SJSA1 (cell line): ENCODE measurements around the gene PDE10A. TPM values are rescaled to one million over a fixed set of nuclear protein-coding genes. Genes with fewer than 3 reads are reported as not detected.
"Not testable (repeated sequence)": the region's sequence is repeated elsewhere in the genome, so short reads cannot be mapped to it uniquely, and the experiment has no call there.

Source experiments
- DNase-seq, 2 experiments: peaks; one replicate each; pipeline ENCODE4 v3.0.0-alpha.2; 2015 to 2020; ENCODE audit warnings: low spot score in 2 of 2, low read depth in 1 of 2
- H3K27ac ChIP-seq: fragments of 250-450 bp; sonication (Bioruptor Pico); 2 replicates; pipeline ENCODE4 v1.5.1; 2020; ENCODE audit warnings: mild to moderate bottlenecking, moderate library complexity
- H3K27me3 ChIP-seq: fragments of 250-450 bp; sonication (Bioruptor Pico); replicated peaks from 2 replicates; pipeline ENCODE4 v1.5.1; 2020; ENCODE audit warnings: mild to moderate bottlenecking, moderate library complexity
- H3K36me3 ChIP-seq: fragments of 250-450 bp; sonication (Bioruptor Pico); 2 replicates; pipeline ENCODE4 v1.5.1; 2020; ENCODE audit warnings: mild to moderate bottlenecking
- H3K4me1 ChIP-seq: fragments of 250-450 bp; sonication (Bioruptor Pico); replicated peaks from 2 replicates; pipeline ENCODE4 v1.6.1; 2021; ENCODE audit warnings: mild to moderate bottlenecking
- H3K4me3 ChIP-seq: fragments of 250-450 bp; sonication (Bioruptor Pico); 2 replicates; pipeline ENCODE4 v1.5.1; 2020; ENCODE audit warnings: mild to moderate bottlenecking
- H3K9me3 ChIP-seq: fragments of 250-450 bp; sonication (Bioruptor Pico); replicated peaks from 2 replicates; pipeline ENCODE4 v1.5.1; 2020; ENCODE audit warnings: mild to moderate bottlenecking
- total RNA-seq: library from RNA; depleted of rRNA; stranded (reverse); fragments of >200 nt; shearing (Covaris generic); gene quantifications from 2 replicates; pipeline ENCODE4 v1.2.3, GENCODE V29; 2014

Gene PDE10A
- total RNA-seq, 1 experiment from 2014 or later: 2.4 TPM

GRCh38 chr6:165548450-165548849 is 114.6 kb downstream of the PDE10A start:
- Histone ChIP-seq H3K4me3 (no peak overlapping the region), H3K27me3 (no peaks in the 10 kb centered on the region), H3K27ac (no peak overlapping the region), H3K4me1 (no peaks in the 10 kb centered on the region), H3K36me3 (no peaks in the 10 kb centered on the region), H3K9me3 (no peaks in the 10 kb centered on the region)
- DNase-seq: no peak

DNA sequence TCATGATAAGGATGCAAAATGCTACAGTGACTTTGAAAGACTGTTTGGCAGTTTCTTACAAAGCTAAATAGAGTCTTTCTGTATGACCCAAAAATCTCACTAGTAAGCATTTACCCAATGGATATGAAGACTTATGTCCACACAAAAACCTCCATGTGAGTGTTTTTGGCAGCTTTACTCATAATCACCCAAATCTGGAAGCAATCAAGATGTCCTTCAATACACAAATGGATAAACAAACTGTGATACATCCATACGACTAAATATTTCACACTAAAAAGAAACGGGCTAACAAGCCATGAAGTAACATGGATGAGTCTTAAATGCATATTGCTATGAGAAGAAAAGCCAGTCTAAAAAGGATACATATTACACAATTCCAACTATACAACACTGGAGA is 117.2 kb downstream of the PDE10A start:
- H3K27ac ChIP-seq: no peak overlapping the region
- no peaks in the 10 kb centered on the region for H3K27me3 ChIP-seq
- H3K36me3 ChIP-seq: no peaks in the 10 kb centered on the region
- H3K9me3 ChIP-seq: no peaks in the 10 kb centered on the region
- DNase-seq: no peak
- H3K4me3 ChIP-seq: no peak overlapping the region
- H3K4me1 ChIP-seq: no peaks in the 10 kb centered on the region

- no peaks in the 10 kb centered on the region for H3K36me3 ChIP-seq
- no peaks in the 10 kb centered on the region for H3K9me3 ChIP-seq
- no peaks in the 10 kb centered on the region for H3K27me3 ChIP-seq
- H3K27ac ChIP-seq: no peak overlapping the region
- no peak overlapping the region for H3K4me3 ChIP-seq
- no peak for DNase-seq
- no peaks in the 10 kb centered on the region for H3K4me1 ChIP-seq
Measured at GRCh38 chr6:165543781-165544180, 119.3 kb downstream of the PDE10A start.

GRCh38 chr6:165536911-165537310 is 126.1 kb downstream of the PDE10A start:
- Histone ChIP-seq H3K9me3 (no peaks in the 10 kb centered on the region), H3K4me3 (no peak overlapping the region), H3K36me3 (no peaks in the 10 kb centered on the region), H3K27ac (no peak overlapping the region), H3K4me1 (no peaks in the 10 kb centered on the region), H3K27me3 (no peaks in the 10 kb centered on the region)
- no peak for DNase-seq

GRCh38 chr6:165519316-165519715 is 143.7 kb downstream of the PDE10A start:
- no peak overlapping the region for H3K27ac ChIP-seq
- no peaks in the 10 kb centered on the region for H3K36me3 ChIP-seq
- H3K9me3 ChIP-seq: no peaks in the 10 kb centered on the region; the same call in 1 of the 2 replicates
- H3K4me1 ChIP-seq: peaks cover 11% of the 10 kb centered on the region
- DNase-seq: no peak
- no peak overlapping the region for H3K4me3 ChIP-seq
- no peaks in the 10 kb centered on the region for H3K27me3 ChIP-seq

GRCh38 chr6:165515963-165516624 is 146.9 kb downstream of the PDE10A start:
- no peaks in the 10 kb centered on the region for H3K36me3 ChIP-seq
- peak in 1 of 2 experiments; percentile 49 for DNase-seq
- H3K27me3 ChIP-seq: no peaks in the 10 kb centered on the region
- H3K27ac ChIP-seq: no peak overlapping the region
- H3K4me1 ChIP-seq: peaks cover 11% of the 10 kb centered on the region
- H3K9me3 ChIP-seq: no peaks in the 10 kb centered on the region; the same call in 1 of the 2 replicates
- no peak overlapping the region for H3K4me3 ChIP-seq

DNA sequence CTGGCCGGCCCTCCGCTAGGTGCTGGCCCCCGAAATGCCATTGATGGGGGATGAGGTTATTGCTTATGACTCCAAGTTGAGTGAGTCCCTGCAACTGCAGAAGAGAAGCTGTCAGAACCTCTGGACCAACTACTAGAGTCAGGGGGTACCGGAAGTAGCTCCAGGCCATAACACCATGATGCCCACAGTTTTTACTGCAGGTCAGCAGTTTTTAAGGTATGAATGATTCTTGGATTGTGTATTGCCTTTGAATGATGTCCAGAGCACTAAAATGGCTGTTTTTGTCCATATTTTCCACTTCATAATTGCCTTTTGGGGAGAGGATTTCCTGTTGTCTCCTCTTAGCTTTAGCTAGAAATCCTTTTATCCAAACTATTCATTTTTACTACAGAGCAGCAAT is 148.4 kb downstream of the PDE10A start:
- H3K27ac ChIP-seq: no peak overlapping the region
- no peak for DNase-seq
- H3K36me3 ChIP-seq: no peaks in the 10 kb centered on the region
- no peaks in the 10 kb centered on the region; the same call in 1 of the 2 replicates for H3K9me3 ChIP-seq
- no peak overlapping the region for H3K4me3 ChIP-seq
- H3K4me1 ChIP-seq: peaks cover 11% of the 10 kb centered on the region
- H3K27me3 ChIP-seq: no peaks in the 10 kb centered on the region

DNA sequence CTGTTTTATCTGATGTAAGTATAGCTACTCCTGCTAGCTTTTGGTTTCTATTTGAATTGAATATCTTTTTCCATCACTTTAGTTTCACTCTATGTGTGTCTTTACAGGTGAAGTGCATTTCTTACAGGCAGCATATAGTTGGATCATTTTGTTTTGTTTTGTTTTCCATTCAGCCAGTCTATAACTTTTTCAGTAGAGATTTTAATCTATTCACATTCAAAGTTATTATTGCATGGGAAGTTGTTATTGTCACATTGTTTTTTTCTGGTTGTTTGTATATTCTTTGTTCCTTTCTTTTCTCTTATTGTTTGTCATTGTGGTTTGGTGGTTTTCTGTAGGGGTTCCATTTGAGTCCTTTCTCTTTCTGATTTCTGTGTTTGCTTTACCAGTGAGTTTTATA is 151.2 kb downstream of the PDE10A start:
- H3K27ac ChIP-seq: no peak overlapping the region
- H3K4me3 ChIP-seq: no peak overlapping the region
- no peaks in the 10 kb centered on the region for H3K9me3 ChIP-seq
- peaks cover 11% of the 10 kb centered on the region for H3K4me1 ChIP-seq
- DNase-seq: peak in 1 of 2 experiments; percentile 3
- H3K36me3 ChIP-seq: no peaks in the 10 kb centered on the region
- H3K27me3 ChIP-seq: no peaks in the 10 kb centered on the region

- Histone ChIP-seq H3K4me3 (no peak overlapping the region), H3K27me3 (no peaks in the 10 kb centered on the region), H3K27ac (no peak overlapping the region), H3K4me1 (no peaks in the 10 kb centered on the region), H3K9me3 (no peaks in the 10 kb centered on the region), H3K36me3 (no peaks in the 10 kb centered on the region)
- DNase-seq: no peak
Measured at GRCh38 chr6:165508321-165508869, 154.6 kb downstream of the PDE10A start.

- Histone ChIP-seq H3K4me3 (no peak overlapping the region), H3K9me3 (no peaks in the 10 kb centered on the region), H3K36me3 (no peaks in the 10 kb centered on the region), H3K27me3 (no peaks in the 10 kb centered on the region), H3K27ac (no peak overlapping the region), H3K4me1 (no peaks in the 10 kb centered on the region)
- no peak for DNase-seq
Measured at GRCh38 chr6:165506657-165507056, 156.4 kb downstream of the PDE10A start.

DNA sequence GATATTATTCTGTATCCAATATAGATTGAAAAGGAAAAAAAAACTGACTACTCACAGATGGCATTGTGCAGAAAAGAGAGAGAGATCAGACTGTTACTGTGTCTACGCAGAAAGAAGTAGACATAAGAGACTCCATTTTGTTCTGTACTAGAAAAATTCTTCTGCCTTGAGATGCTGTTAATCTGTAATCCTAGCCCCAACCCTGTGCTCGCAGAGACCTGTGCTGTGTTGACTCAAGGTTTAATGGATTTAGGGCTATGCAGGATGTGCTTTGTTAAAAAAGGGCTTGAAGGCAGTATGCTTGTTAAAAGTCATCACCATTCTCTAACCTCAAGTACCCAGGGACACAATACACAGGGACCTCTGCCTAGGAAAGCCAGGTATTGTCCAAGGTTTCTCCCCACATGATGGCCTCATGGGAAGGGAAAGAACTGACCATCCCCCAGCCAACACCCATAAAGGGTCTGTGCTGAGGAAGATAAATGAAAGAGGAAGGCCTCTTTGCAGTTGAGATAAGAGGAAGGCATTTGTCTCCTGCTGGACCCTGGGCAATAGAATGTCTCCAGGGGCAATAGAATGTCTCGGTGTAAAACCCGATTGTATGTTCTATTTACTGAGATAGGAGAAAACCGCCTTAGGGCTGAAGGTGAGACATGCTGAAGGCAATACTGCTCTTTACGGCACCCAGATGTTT is 162.7 kb downstream of the PDE10A start:
- not testable (repeated sequence) for H3K27me3 ChIP-seq, DNase-seq

GRCh38 chr6:165497472-165497871 is 165.6 kb downstream of the PDE10A start:
- H3K27me3 ChIP-seq: no peaks in the 10 kb centered on the region
- H3K4me3 ChIP-seq: no peak overlapping the region
- H3K4me1 ChIP-seq: no peaks in the 10 kb centered on the region
- no peaks in the 10 kb centered on the region for H3K9me3 ChIP-seq
- DNase-seq: no peak
- no peak overlapping the region for H3K27ac ChIP-seq
- H3K36me3 ChIP-seq: no peaks in the 10 kb centered on the region

More for the DNA sequence above, 162.7 kb downstream of the PDE10A start:
- H3K36me3 ChIP-seq, H3K9me3 ChIP-seq, H3K4me3 ChIP-seq, H3K4me1 ChIP-seq, H3K27ac ChIP-seq: not testable (repeated sequence)

DNA sequence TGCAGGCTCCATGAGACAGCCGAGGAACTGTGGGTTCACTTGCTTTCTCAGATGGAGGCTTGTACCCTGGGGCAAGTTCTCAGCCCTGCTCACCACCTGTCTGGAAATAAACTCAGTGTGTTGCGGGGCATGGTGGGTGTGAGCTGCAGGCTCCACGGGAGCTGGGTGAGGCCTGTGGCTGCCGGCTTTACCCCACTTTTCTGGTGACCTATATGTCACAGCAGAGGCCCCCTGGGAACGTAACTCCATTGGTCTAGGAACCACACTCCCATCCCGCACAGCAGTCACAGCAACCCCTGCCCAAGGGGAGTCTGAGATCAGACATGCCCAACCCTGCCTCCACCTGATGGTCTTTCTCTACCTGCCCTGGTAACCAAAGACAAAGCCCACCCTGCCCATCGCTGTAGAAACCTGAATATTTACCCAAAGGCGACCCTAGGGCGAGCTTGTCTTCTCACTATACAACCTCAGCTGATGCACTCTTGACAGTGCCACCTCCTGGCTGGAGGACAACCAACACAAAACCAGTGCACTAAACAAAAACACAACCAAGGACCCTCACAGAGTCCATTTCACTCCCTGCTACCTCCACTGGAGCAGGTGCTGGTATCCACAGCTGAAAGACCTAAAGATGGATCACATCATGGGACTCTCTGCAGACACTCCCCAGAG is 174.3 kb downstream of the PDE10A start:
- no peak for DNase-seq
- no peaks in the 10 kb centered on the region for H3K36me3 ChIP-seq
- no peak overlapping the region for H3K27ac ChIP-seq
- no peak overlapping the region for H3K4me3 ChIP-seq
- no peaks in the 10 kb centered on the region for H3K9me3 ChIP-seq
- no peaks in the 10 kb centered on the region for H3K4me1 ChIP-seq
- H3K27me3 ChIP-seq: no peaks in the 10 kb centered on the region

DNA sequence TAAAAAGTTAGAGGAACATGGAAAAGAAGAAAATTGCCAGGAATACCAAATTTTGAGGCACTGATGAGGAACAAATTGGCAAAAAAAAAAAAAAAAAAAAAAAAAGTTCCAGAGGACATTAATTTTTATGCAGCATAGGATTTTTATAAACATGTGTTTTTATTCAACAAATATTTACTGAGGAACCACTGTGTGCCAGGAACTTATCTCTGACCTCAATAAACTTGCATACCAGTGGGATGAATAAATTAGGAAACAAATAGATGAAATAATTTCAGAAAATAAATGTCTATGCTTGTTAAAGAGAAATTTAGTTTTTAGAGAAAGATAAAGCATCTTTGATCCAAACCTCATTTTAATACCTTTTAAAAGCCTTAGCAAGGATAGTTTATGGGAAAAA is 175.1 kb downstream of the PDE10A start:
- Histone ChIP-seq H3K4me3 (no peak overlapping the region), H3K4me1 (no peaks in the 10 kb centered on the region), H3K27me3 (no peaks in the 10 kb centered on the region), H3K27ac (no peak overlapping the region), H3K36me3 (no peaks in the 10 kb centered on the region), H3K9me3 (no peaks in the 10 kb centered on the region)
- DNase-seq: no peak
